H1 (cell line): Measurements from ENCODE around the gene ETNK1. TPM values are rescaled to one million over a fixed set of nuclear protein-coding genes. Genes with fewer than 3 reads are reported as not detected.

Experiments
- CTCF ChIA-PET: fragments of 300-600 bp; sonication (Branson Sonifier 250); formaldehyde crosslinking; loops from one replicate; lab custom pipeline; 2021; ENCODE audit not compliant: partially characterized antibody; lab: Charles Lee
- POLR2A ChIA-PET: fragments of 300-600 bp; sonication (Branson Sonifier 250); formaldehyde crosslinking; loops from one replicate; lab custom pipeline; 2021; ENCODE audit warnings: inconsistent platforms; ENCODE audit not compliant: partially characterized antibody; lab: Charles Lee
- DNase-seq, 2 experiments: peaks; one replicate each; pipeline versions ENCODE4 v3.0.0 to v3.0.0-alpha.2; 2010 to 2022; ENCODE audit warnings: low spot score in 2 of 2, low read depth in 1 of 2, mixed read lengths in 1 of 2
- FAIRE-seq: peaks from 2 replicates; lab custom pipeline; 2011; peaks lifted over from hg19 to GRCh38; lab: Jason Lieb, UNC
- H2AFZ ChIP-seq: 2 replicates; pipeline ENCODE4 v1.8.1; 2012; ENCODE audit warnings: low read length, inconsistent platforms
- H2AK5ac ChIP-seq: 2 replicates; pipeline ENCODE4 v1.6.1; 2013; ENCODE audit warnings: low read depth, low read length
- H2BK120ac ChIP-seq: replicated peaks from 2 replicates; pipeline ENCODE3; 2013; ENCODE audit warnings: low read depth, low read length, inconsistent platforms
- H2BK12ac ChIP-seq: 2 replicates; pipeline ENCODE4 v1.6.1; 2013; ENCODE audit warnings: low read depth, low read length
- H2BK15ac ChIP-seq: 2 replicates; pipeline ENCODE4 v1.6.1; 2013; ENCODE audit warnings: low read length
- H2BK20ac ChIP-seq: 2 replicates; pipeline ENCODE4 v1.6.1; 2013; ENCODE audit warnings: low read length
- H2BK5ac ChIP-seq: 2 replicates; pipeline ENCODE4 v1.6.1; 2013; ENCODE audit warnings: low read depth, low read length
- H3K14ac ChIP-seq: 2 replicates; pipeline ENCODE4 v1.6.1; 2013; ENCODE audit warnings: inconsistent platforms; ENCODE audit not compliant: insufficient read length
- H3K18ac ChIP-seq: 2 replicates; pipeline ENCODE4 v1.6.1; 2013; ENCODE audit warnings: low read length; ENCODE audit errors: extremely low read depth
- H3K23ac ChIP-seq: 2 replicates; pipeline ENCODE4 v1.6.1; 2013; ENCODE audit warnings: inconsistent platforms; ENCODE audit not compliant: insufficient read length
- H3K23me2 ChIP-seq: 2 replicates; pipeline ENCODE4 v1.6.1; 2013; ENCODE audit warnings: low read depth, low read length
- H3K27ac ChIP-seq: 2 replicates; pipeline ENCODE4 v1.6.1; 2011; ENCODE audit warnings: low read depth, low read length, inconsistent platforms
- H3K27me3 ChIP-seq, 4 experiments: replicated peaks in 1 of 4; 1 replicate in 1 of 4; 2 replicates in 3 of 4; pipeline versions ENCODE4 v1.6.1 to v1.8.1; 2011 to 2013; ENCODE audit warnings: low read length in 3 of 4, mild to moderate bottlenecking in 3 of 4, inconsistent platforms in 2 of 4, mixed read lengths in 2 of 4, moderate library complexity in 1 of 4; ENCODE audit not compliant: control insufficient read depth in 3 of 4, insufficient read depth in 3 of 4; ENCODE audit errors: extremely low read depth in 1 of 4
- H3K36me3 ChIP-seq, 4 experiments: 2 replicates each; pipeline versions ENCODE4 v1.6.1 to v1.8.1; 2011 to 2013; ENCODE audit warnings: mild to moderate bottlenecking in 4 of 4, low read length in 3 of 4, moderate library complexity in 2 of 4, control low read depth in 1 of 4, inconsistent platforms in 1 of 4; ENCODE audit not compliant: insufficient read depth in 4 of 4, control insufficient read depth in 2 of 4
- H3K4ac ChIP-seq: replicated peaks from 2 replicates; pipeline ENCODE3; 2013; ENCODE audit warnings: low read length, low read depth, mixed read lengths, inconsistent platforms; ENCODE audit not compliant: insufficient read length
- H3K4me1 ChIP-seq, 4 experiments: replicated peaks in 1 of 4; 1 replicate in 1 of 4; 2 replicates in 3 of 4; pipeline versions ENCODE4 v1.6.1 to v1.8.1; 2011 to 2013; ENCODE audit warnings: low read length in 3 of 4, inconsistent platforms in 2 of 4, mixed read lengths in 1 of 4; ENCODE audit not compliant: insufficient read depth in 4 of 4, control insufficient read depth in 3 of 4
- H3K4me2 ChIP-seq, 2 experiments: 2 replicates each; pipeline versions ENCODE4 v1.6.1 to v1.8.1; 2011 to 2013; ENCODE audit warnings: low read depth in 2 of 2, low read length in 2 of 2, control low read depth in 1 of 2, inconsistent platforms in 1 of 2, mild to moderate bottlenecking in 1 of 2; ENCODE audit not compliant: insufficient read depth in 1 of 2
- H3K4me3 ChIP-seq, 4 experiments: fragments of 200-600, 300-600 bp in 1 of 4; sonication (generic), shearing (Covaris generic), sonication (Bioruptor Twin) in 1 of 4; 2 replicates each; pipeline versions ENCODE4 v1.5.1 to v1.8.1; 2011 to 2016; ENCODE audit warnings: low read length in 4 of 4, low read depth in 3 of 4, control low read depth in 2 of 4, inconsistent platforms in 2 of 4, mild to moderate bottlenecking in 2 of 4, mixed read lengths in 1 of 4, moderate library complexity in 1 of 4; ENCODE audit not compliant: insufficient read depth in 2 of 4; ENCODE audit errors: extremely low read depth in 1 of 4
- H3K56ac ChIP-seq: replicated peaks from 2 replicates; pipeline ENCODE3; 2013; ENCODE audit warnings: low read depth, mild to moderate bottlenecking, mixed read lengths, low read length, inconsistent platforms; ENCODE audit not compliant: insufficient read length
- H3K79me1 ChIP-seq: 2 replicates; pipeline ENCODE4 v1.6.1; 2013; ENCODE audit warnings: low read depth, low read length, control low read depth
- H3K79me2 ChIP-seq, 2 experiments: 2 replicates each; pipeline versions ENCODE4 v1.6.1 to v1.8.1; 2012 to 2013; ENCODE audit warnings: low read length in 2 of 2, mild to moderate bottlenecking in 2 of 2, inconsistent platforms in 1 of 2; ENCODE audit not compliant: insufficient read depth in 2 of 2, control insufficient read depth in 1 of 2
- H3K9ac ChIP-seq, 4 experiments: replicated peaks in 1 of 4; 1 replicate in 1 of 4; 2 replicates in 3 of 4; pipeline versions ENCODE4 v1.6.1 to v1.8.1; 2011 to 2013; ENCODE audit warnings: low read depth in 3 of 4, low read length in 3 of 4, control low read depth in 2 of 4, mild to moderate bottlenecking in 2 of 4, moderate library complexity in 2 of 4, inconsistent platforms in 1 of 4; ENCODE audit errors: extremely low read depth in 1 of 4
- H3K9me3 ChIP-seq, 2 experiments: 2 replicates each; pipeline versions ENCODE4 v1.6.1 to v1.8.1; 2012 to 2013; ENCODE audit warnings: mild to moderate bottlenecking in 2 of 2, moderate library complexity in 2 of 2, control low read depth in 1 of 2, inconsistent platforms in 1 of 2, low read depth in 1 of 2, low read length in 1 of 2, mixed read lengths in 1 of 2; ENCODE audit not compliant: insufficient read depth in 2 of 2
- H4K20me1 ChIP-seq, 2 experiments: replicated peaks in 1 of 2; 2 replicates each; pipeline versions ENCODE3 to v1.8.1; 2011 to 2013; ENCODE audit warnings: inconsistent platforms in 2 of 2, low read length in 2 of 2, mild to moderate bottlenecking in 1 of 2; ENCODE audit not compliant: insufficient read depth in 2 of 2, control insufficient read depth in 1 of 2
- H4K5ac ChIP-seq: 2 replicates; pipeline ENCODE4 v1.6.1; 2013; ENCODE audit warnings: low read length, low read depth, mixed read lengths, inconsistent platforms; ENCODE audit not compliant: insufficient read length
- H4K8ac ChIP-seq: 2 replicates; pipeline ENCODE4 v1.8.0; 2013; ENCODE audit warnings: mild to moderate bottlenecking, moderate library complexity, low read length, inconsistent platforms; ENCODE audit not compliant: insufficient read depth; ENCODE audit errors: extremely low read depth
- H4K91ac ChIP-seq: replicated peaks from 2 replicates; pipeline ENCODE3; 2013; ENCODE audit warnings: low read length, mixed read lengths, inconsistent platforms; ENCODE audit not compliant: insufficient read length
- CTCF ChIP-seq, 3 experiments: IDR thresholded peaks; 1 replicate in 2 of 3; 2 replicates in 1 of 3; pipeline versions ENCODE4 v1.5.1 to v1.6.1; 2011; ENCODE audit warnings: low read length in 3 of 3, mild to moderate bottlenecking in 3 of 3, inconsistent platforms in 2 of 3, low read depth in 1 of 3, moderate library complexity in 1 of 3; ENCODE audit not compliant: insufficient read depth in 1 of 3; ENCODE audit errors: control extremely low read depth in 1 of 3
- EP300 ChIP-seq, 2 experiments: IDR thresholded peaks; 1 replicate in 1 of 2; 2 replicates in 1 of 2; pipeline ENCODE4 v1.6.1; 2011 to 2012; ENCODE audit warnings: low read depth in 2 of 2, low read length in 2 of 2, mild to moderate bottlenecking in 2 of 2, borderline replicate concordance in 1 of 2, inconsistent platforms in 1 of 2, moderate library complexity in 1 of 2
- FOSL1 ChIP-seq: IDR thresholded peaks from 2 replicates; pipeline ENCODE4 v1.6.1; 2011; ENCODE audit warnings: mild to moderate bottlenecking, low read depth, low read length, moderate library complexity; ENCODE audit not compliant: insufficient read depth
- KDM4A ChIP-seq: IDR thresholded peaks from one replicate; pipeline ENCODE4 v1.7.1; 2012; ENCODE audit warnings: low read depth, mild to moderate bottlenecking, moderate library complexity, low read length, inconsistent platforms; ENCODE audit not compliant: severe bottlenecking
- NRF1 ChIP-seq: IDR thresholded peaks from 2 replicates; pipeline ENCODE4 v1.6.1; 2011; ENCODE audit warnings: mild to moderate bottlenecking, low read depth, low read length, improper control_type of control experiment
- SP4 ChIP-seq: IDR thresholded peaks from 2 replicates; pipeline ENCODE4 v1.6.1; 2012; ENCODE audit warnings: low read length, inconsistent platforms
- WGBS, 2 experiments: shearing (Covaris generic) in 1 of 2; methylation state at CpG; one replicate each; pipeline versions ENCODE4 v1.1.6 to v1.1.7; 2013 to 2015; ENCODE audit warnings: low lambda C conversion rate in 2 of 2, mixed read lengths in 2 of 2, inconsistent platforms in 1 of 2, low coverage in 1 of 2, missing lambda C conversion rate in 1 of 2; ENCODE audit not compliant: insufficient replicate concordance in 2 of 2, insufficient coverage in 1 of 2, insufficient read length in 1 of 2; ENCODE audit errors: extremely low coverage in 1 of 2, missing lambda C conversion rate in 1 of 2; 5-methylcytosine and 5-hydroxymethylcytosine counted together
- polyA plus RNA-seq, 7 experiments: library from polyadenylated mRNA; depleted of rRNA in 3 of 7; stranded (reverse) in 5 of 7; unstranded in 2 of 7; fragments of >200 nt in 5 of 7; fragments of 200-250 nt in 2 of 7; gene quantifications; 1 replicate in 5 of 7; 2 replicates in 1 of 7; 4 replicates in 1 of 7; pipeline versions ENCODE4 v1.2.1 to v1.2.3, GENCODE V29; 2011 to 2013; ENCODE audit warnings: missing spikeins in 2 of 7, mixed read lengths in 2 of 7
- total RNA-seq: library from RNA; stranded (reverse); fragmentation: NEBNext Ultra II Directional; extraction: Animal tissue kit (Norgen Biotek cat#: 25700); gene quantifications from 2 replicates; pipeline ENCODE4 v1.2.1, GENCODE V29; 2021
- TF ChIP-seq, protein P1 (sequence below): IDR thresholded peaks from 2 replicates; pipeline ENCODE4 v1.6.1; 2011; ENCODE audit warnings: low read depth, mild to moderate bottlenecking, low read length; ENCODE audit not compliant: insufficient read depth

Gene ETNK1
- total and polyA plus RNA-seq, 2 of the 8 experiments (the other 6 are each of a cell fraction or from before 2014, with no cell fraction given): 11.6 to 82.7 TPM

GRCh38 chr12:22684140-22685118 lies 59.5 kb downstream of the ETNK1 start:
- Histone ChIP-seq H2BK120ac (no peak overlapping the region), H2BK12ac (no peak overlapping the region), H3K9me3 (no peaks in the 10 kb centered on the region), H3K27ac (no peak overlapping the region), H3K79me1 (no peaks in the 10 kb centered on the region), H3K27me3 (no peaks in the 10 kb centered on the region), H4K5ac (no peak overlapping the region), H3K23me2 (no peaks in the 10 kb centered on the region), H4K20me1 (no peaks in the 10 kb centered on the region), H3K4ac (no peak overlapping the region), H3K4me3 (no peak overlapping the region), H3K18ac (no peak overlapping the region), H2BK5ac (no peak overlapping the region), H2AFZ (no peak overlapping the region), H2AK5ac (no peak overlapping the region), H3K4me1 (no peaks in the 10 kb centered on the region), H3K23ac (no peak overlapping the region), H3K56ac (no peak overlapping the region), H3K4me2 (no peak overlapping the region), H2BK15ac (no peak overlapping the region), H4K8ac (no peak overlapping the region), H4K91ac (no peak overlapping the region), H3K36me3 (peaks cover 0 to 17% (median 3%) of the 10 kb centered on the region in 4 experiments; a peak in 4 of 8 replicates), H3K9ac (no peak overlapping the region), H2BK20ac (no peak overlapping the region), H3K79me2 (no peaks in the 10 kb centered on the region), H3K14ac (no peak overlapping the region)
- 85% methylated on average over 5 of the region's 5 CpGs; no CpG with 5 or more reads in 1 of the 2 experiments for WGBS, 2 experiments
- DNase-seq: no peak
- FAIRE-seq: no peak
- ChIA-PET CTCF (interaction anchor here (0.6 to 1.6 kb wide), 12 partner anchors 8 to 438 kb away, joined by 3 to 6 read pairs (median 3); partner anchors contain the start of gene C2CD5), POLR2A (no interaction called here)
- no peak for TF ChIP-seq KDM4A
- TF ChIP-seq SP4: no peak
- TF ChIP-seq NRF1: no peak
- TF ChIP-seq FOSL1: no peak
- TF ChIP-seq EP300 (IDR thresholded peaks at IDR 0.05; ENCODE audit: borderline replicate concordance in 1 of 2, low read depth in 2 of 2, low read length in 2 of 2): no peak
- TF ChIP-seq, protein P1, sequence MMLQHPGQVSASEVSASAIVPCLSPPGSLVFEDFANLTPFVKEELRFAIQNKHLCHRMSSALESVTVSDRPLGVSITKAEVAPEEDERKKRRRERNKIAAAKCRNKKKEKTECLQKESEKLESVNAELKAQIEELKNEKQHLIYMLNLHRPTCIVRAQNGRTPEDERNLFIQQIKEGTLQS: no peak
- peak in 2 of 3 experiments; percentile 8 to 39; a peak in 2 of 4 replicates for TF ChIP-seq CTCF (IDR thresholded peaks at IDR 0.05; ENCODE audit: control extremely low read depth in 1 of 3, insufficient read depth in 1 of 3, low read depth in 1 of 3, low read length in 3 of 3)
